22Rv1 (cell line): Measurements from ENCODE around the gene PIK3R3.

Source experiments
- CTCF ChIP-seq: fragments of 450-650 bp; IDR thresholded peaks from 2 replicates; pipeline ENCODE4 v1.5.1; 2017; ENCODE audit warnings: mild to moderate bottlenecking
- ZFX ChIP-seq: fragments of 450-650 bp; IDR thresholded peaks from 2 replicates; pipeline ENCODE4 v1.6.1; 2017; ENCODE audit warnings: antibody characterized with exemption, borderline replicate concordance

DNA sequence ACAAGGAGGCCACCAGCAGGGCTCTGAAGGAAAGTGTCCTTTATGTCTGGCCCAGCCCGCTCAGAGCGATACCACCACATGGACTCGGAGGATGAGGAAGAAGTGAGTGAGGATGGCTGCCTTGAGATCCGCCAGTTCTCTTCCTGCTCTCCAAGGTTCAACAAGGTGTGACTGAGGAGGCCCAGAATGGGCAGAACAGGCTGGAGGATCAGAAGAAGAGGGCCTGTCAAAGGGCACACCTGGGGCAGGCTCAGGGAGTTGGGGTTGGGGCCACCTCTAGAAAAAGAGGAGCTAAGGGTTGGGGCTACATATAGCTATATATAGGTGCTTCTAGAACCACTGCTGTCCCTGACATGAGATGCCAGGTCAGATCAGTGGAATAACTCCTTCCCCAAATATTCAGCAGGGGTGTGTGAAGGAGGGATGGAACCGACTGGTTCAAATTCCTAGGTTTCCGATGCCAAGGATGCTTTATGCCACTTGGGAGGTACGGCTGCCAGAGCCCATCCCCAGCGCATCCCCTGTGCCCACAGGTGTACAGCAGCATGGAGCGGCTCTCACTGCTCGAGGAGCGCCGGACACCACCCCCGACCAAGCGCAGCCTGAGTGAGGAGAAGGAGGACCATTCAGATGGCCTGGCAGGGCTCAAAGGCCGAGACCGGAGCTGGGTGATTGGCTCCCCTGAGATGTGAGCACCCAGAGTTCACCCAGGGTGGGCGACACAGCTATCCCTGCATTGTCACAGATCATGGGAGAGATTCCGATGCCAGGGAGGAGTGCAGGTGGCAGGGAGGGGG, 102.2 kb downstream of the PIK3R3 start:
- TF ChIP-seq CTCF = no peak
- no peak for TF ChIP-seq ZFX
